ENCODE measurements around the gene HHLA2.
"Not testable (repeated sequence)": the region's sequence is repeated elsewhere in the genome, so short reads cannot be mapped to it uniquely, and the experiment has no call there.

Gene HHLA2

GRCh38 chr3:108296239-108296638, at the start of gene HHLA2:
HHLA2 (plus strand) TSS chr3:108296548; CDS start chr3:108351814, 55,266 bp downstream.
- DNase-seq (ENCODE audit: low spot score): no peak

DNA sequence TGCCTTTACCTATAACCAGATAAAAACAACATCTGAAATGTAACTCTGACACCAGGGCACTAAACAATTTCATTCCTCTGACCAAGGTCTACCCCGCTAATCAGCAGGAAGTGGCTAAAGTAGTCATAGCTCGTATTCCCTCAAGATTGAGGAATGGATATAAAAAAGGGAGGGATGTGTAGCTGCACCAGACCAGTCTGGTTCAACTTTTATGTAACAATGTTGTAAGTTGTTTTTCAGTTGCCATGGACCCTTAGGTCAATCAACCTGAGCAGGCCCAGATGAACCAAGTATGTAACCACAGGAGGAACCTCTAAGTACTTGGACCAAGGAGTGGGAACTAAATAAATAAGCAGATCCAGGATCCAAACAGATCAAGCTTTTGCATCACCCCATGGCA, 45.7 kb upstream of the HHLA2 start:
- no peak for DNase-seq (ENCODE audit: low spot score)

GRCh38 chr3:108251265-108251664, 45.1 kb upstream of the HHLA2 start:
- DNase-seq (ENCODE audit: low spot score): no peak

GRCh38 chr3:108251844-108252243, 44.5 kb upstream of the HHLA2 start:
- DNase-seq (ENCODE audit: low spot score): no peak

GRCh38 chr3:108255131-108255530, 41.2 kb upstream of the HHLA2 start:
- no peak for DNase-seq (ENCODE audit: low spot score)

DNA sequence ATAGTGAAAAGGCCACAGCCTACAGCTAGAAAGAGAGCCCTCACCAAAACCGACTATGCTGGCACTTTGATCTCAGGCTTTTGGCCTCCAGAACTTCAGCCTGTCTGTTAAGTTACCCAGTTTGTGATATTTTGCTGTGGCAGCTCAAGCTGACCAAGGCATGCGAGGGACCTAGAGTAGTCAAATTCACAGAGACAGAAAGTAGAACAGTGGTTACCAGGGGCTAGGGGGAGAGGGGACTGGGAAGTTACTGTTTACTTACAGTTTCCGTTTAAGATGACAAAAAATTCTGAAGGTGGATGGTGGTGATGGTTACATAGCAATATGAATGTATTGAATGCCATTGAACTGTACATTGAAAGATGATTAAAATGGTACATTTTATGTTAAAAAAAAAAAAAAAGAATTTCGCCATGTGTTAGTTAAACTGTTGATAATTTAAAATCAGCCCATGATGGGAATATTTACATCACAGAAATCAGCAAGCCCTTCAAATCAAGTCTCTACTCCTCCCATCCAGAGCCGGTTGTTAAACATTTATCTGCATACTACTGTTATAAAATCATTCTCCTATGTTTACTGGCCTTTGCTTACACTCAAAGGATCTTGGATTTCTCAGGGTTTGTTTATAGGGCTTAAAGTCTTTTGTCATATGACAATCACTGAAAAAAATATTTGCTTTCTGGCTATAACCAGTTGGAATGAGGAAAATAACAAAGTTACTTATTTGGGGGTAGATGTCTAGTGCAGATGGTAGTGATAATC, 31.6 kb upstream of the HHLA2 start:
- not testable (repeated sequence) for DNase-seq (ENCODE audit: low spot score)

DNA sequence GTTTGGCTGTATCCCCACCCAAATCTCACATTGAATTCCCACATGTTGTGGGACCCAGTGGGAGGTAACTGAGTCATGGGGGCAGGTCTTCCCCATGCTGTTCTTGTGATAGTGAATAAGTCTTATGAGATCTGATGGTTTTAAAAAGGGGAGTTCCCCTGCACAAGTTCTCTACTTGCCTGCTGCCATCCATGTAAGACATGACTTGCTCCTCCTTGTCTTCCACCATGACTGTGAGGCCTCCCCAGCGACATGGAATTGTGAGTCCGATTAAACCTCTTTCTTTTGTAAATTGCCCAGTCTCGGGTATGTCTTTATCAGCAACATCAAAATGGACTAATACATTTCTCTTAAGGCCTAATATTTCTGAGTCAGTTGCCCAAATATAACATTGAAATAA, 28.1 kb upstream of the HHLA2 start:
- DNase-seq (ENCODE audit: low spot score): not testable (repeated sequence)

DNA sequence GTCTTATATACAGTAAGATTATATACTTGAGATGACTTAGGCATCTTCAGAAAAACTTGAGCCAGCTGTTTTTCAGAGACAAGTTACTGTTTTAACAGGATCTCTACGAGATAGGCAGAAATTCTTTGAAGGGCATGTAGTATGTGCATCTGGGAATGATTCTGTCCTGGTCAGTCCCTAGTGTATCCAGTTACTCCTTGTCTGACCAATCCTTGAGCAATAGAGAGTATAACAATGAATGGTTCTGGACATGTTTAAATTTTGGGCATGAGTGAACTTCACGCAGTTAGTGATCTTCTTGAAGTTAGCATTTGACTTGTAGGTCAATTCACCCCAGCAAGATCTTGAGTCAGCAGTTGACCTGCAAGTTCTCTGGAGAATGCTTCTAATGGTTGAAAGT, 24.7 kb upstream of the HHLA2 start:
- peak; percentile 15 for DNase-seq (ENCODE audit: low spot score)

- DNase-seq (ENCODE audit: low spot score): not testable (repeated sequence)
Observed at GRCh38 chr3:108279066-108279465, 17.3 kb upstream of the HHLA2 start.

DNA sequence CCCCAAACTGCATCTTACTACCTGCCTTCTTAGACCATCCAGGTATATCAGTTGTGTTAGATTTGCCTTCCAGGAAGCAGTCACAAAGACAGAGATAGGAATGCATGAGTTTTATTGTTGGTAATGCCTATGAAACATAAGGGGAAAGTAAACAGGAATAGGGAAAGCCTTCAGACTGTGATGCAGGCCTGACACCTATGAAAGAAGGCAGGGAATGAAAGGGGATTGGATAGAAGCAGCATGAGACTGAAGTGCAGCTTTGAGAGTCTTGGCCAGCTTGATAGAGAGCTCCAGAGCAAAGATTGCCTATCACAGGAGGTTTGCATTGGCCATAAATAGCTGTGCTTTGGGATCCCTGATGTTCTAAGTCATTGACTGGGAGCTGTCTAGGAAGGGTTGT, 15.9 kb upstream of the HHLA2 start:
- no peak for DNase-seq (ENCODE audit: low spot score)

- DNase-seq (ENCODE audit: low spot score): no peak
Observed at GRCh38 chr3:108281670-108282069, 14.7 kb upstream of the HHLA2 start.

DNA sequence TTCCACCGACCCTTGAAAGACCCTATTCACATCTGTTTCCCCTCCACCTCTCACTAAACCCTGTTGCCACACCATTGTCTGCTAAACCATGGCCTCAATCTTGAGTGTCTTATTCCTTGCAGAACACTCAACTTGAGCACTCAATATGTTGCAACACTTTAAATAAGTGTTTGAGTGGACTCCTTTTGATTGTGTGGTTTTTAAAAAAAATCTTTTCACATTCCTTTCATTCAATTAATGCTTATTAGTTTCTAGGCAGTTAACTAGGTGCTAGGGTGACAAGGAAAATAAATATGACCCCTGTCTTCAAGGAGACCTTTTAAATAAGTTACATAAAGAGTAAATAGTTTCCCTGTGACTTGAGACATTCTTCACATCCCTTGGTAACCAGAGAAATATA, 13.3 kb upstream of the HHLA2 start:
- no peak for DNase-seq (ENCODE audit: low spot score)

- DNase-seq (ENCODE audit: low spot score): no peak
Observed at GRCh38 chr3:108283989-108284388, 12.4 kb upstream of the HHLA2 start.

DNA sequence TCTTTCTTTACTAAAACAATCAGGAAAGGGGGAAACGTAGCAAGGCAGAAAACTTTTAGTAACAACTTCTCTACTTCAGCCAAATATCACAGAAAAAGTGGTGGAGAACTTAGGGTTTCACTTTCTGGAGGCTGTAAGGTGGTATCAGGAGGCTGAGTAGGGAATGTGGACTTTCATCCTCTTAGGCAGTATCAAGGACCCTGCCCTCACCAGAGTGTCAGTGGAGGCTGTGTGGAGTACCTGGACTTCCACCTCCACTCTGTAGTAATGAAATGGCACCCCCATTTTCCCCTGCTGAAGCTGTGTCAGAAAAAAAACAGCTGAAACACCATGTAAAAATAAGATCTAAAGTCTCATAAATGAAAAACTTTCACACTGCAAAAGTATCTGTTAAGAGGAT, 11.2 kb upstream of the HHLA2 start:
- no peak for DNase-seq (ENCODE audit: low spot score)

DNA sequence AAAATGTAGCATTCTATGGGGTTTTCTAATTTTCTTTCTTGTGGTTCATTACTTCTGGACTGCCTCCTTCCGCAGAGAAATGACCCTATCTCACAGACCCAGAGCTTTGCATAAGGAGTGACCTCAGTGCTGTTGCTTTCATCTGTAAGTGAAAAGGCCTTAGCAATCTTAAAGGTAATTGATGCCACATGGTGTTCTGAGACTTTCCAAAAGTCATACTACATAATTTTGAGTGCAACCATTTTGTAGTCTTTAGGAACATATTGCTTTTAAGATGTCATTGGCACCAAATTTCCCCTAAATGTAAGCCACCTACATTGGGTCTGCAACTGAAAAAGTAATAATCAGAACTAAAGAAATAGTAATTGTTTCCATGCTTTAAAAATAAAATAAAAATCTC, 9.2 kb upstream of the HHLA2 start:
- no peak for DNase-seq (ENCODE audit: low spot score)

DNA sequence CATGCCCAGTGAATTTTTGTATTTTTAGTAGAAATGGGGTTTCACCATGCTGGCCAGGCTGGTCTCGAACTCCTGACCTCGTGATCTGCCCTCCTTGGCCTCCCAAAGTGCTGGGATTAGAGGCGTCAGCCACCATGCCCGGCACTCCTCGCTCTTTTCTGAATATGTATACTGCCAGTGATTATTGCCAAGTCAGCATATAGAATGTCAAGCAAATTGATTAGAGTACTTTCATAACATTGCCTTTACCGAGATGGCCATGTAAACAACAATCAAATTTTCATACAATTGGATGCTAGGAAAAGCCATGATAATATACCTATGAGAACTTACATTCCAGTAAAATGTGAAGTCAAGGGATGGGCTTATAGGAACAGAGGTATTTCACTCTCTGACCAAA, 8.2 kb upstream of the HHLA2 start:
- not testable (repeated sequence) for DNase-seq (ENCODE audit: low spot score)

DNA sequence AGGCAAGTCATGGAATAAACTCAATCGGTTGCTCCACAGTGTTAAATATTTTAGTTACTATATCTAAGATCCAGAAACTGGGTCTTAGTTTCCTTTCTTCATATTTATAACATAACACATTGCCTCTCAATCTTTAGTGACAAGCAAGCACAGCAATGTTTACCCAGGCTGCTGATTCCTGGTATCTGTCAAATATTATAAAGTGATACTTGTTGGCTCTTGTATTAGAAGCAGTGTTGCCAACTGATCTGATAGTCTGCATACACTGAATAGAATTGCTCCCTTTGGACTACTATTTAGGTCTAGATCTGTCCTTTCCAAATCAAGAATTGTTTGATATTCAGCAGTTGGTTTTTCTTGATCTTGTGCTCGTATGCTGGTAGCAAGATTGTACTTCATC, 7.2 kb upstream of the HHLA2 start:
- no peak for DNase-seq (ENCODE audit: low spot score)

DNA sequence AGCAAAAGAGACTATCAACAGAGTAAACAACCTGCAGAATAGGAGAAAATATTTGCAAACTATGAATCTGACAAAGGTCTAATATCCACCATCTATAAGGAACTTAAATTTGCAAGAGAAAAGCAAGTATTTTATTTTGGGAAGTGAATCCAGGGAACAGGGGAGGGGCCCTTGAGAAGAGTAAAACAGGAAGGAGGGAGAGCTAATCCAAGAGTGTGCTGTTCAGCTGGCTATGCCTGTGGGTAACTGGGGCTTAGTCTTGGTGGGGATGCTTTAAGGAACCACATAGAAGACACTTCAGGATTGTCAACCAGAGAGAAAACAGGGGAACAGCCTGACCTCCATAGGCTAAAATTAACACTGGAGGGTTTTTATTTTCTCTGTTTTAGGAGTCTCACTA, 3.9 kb upstream of the HHLA2 start:
- no peak for DNase-seq (ENCODE audit: low spot score)

DNA sequence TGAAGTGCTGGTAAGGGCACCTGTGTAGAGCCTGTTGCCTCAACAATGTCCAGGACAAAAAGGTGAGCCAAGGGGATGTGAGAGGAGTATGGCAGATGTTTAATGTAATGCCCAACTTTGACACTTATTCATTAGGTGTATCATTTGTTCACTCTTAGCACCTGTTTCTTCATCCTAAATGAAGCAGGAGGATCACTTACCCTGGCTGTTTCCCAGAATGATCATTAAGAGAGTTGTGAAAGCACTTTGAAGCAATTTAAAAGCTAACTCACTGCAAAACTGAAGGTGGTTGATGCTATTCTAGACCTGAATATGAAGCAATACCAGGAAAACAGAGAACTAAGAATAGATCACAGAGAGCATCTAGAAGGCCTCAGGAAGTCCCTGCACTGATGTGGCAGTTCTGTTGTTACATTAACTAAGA, 3.4 kb upstream of the HHLA2 start:
- no peak for DNase-seq (ENCODE audit: low spot score)

- DNase-seq (ENCODE audit: low spot score): no peak
Observed at GRCh38 chr3:108293858-108294257, 2.5 kb upstream of the HHLA2 start.

DNA sequence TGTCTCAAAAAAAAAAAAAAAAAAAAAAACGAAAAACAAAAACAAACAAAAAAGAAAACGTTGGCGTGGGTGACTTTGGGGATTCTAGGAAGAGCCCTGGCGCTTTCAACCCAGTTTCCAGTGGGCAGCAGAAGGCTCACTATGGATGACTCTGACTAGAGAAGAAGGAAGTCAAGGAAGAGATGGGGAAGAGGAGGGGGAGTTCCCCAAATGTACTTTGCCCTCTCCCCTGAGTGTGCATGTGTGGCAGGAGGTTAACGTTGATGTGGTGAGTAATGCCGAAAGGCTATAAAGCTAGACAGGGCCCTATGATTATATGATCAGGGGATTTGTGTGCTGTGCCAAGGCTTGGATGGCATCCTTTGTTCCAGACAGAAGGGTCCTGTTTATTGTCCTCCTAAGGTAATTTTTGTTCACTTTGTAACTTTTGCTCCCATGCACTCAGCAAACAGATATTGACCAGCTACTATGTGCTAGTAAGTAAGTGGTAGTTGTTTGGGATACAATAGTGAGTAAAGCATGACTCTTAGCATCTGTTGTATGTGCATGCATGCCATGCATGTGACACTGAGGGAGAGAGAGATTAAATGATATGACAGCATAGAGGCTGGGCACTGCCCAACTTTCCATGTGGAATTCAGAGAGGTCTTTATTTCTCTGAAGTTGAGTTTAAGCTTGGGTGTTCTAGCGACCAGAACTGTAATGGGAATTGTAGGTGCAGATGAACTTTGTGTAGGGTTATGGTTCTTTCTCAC, 750 bp upstream of the HHLA2 start:
- no peak for DNase-seq (ENCODE audit: low spot score)

GRCh38 chr3:108297647-108298046, 1.3 kb downstream of the HHLA2 start:
- no peak for DNase-seq (ENCODE audit: low spot score)

GRCh38 chr3:108298056-108298455, 1.7 kb downstream of the HHLA2 start:
- DNase-seq (ENCODE audit: low spot score): no peak
